ENCODE results near the gene PGM5.

PGM5 gene

DNA sequence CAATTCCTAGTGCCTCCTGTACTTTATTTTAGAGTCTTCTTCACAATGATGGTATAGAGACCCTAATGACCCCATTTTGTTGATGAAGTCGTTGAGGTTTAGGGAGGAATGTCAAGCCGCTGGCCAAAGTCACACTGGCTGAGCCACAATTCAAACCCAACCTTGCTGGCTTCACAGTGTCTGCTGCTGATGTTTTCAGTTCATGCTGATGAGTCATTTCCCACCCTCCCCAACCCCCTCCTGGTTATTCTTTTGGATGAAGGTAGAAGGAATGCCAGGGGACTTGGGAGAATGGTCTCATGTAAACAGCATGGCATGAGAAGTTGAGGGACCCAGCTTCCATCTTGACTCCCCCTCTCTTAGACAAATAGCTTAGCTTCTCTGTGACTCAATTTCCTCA, 115.7 kb downstream of the PGM5 start:
- H3K4me3 ChIP-seq (ENCODE audit: low read length) = no peak overlapping the region
- no peaks in the 10 kb centered on the region for H3K27me3 ChIP-seq (replicated peaks; ENCODE audit: insufficient read depth, low read length)
- no peak overlapping the region for H3K27ac ChIP-seq (ENCODE audit: low read length)
- no peaks in the 10 kb centered on the region for H3K36me3 ChIP-seq (replicated peaks; ENCODE audit: insufficient read depth, low read length)
- H3K4me1 ChIP-seq (ENCODE audit: low read length) = no peaks in the 10 kb centered on the region
- TF ChIP-seq EZH2 (optimal IDR thresholded peaks at IDR 0.05; ENCODE audit: low read depth, low read length) (no peak), EZH2phosphoT487 (IDR thresholded peaks at IDR 0.05; ENCODE audit: low read length) (no peak)
- TF ChIP-seq, protein P1, sequence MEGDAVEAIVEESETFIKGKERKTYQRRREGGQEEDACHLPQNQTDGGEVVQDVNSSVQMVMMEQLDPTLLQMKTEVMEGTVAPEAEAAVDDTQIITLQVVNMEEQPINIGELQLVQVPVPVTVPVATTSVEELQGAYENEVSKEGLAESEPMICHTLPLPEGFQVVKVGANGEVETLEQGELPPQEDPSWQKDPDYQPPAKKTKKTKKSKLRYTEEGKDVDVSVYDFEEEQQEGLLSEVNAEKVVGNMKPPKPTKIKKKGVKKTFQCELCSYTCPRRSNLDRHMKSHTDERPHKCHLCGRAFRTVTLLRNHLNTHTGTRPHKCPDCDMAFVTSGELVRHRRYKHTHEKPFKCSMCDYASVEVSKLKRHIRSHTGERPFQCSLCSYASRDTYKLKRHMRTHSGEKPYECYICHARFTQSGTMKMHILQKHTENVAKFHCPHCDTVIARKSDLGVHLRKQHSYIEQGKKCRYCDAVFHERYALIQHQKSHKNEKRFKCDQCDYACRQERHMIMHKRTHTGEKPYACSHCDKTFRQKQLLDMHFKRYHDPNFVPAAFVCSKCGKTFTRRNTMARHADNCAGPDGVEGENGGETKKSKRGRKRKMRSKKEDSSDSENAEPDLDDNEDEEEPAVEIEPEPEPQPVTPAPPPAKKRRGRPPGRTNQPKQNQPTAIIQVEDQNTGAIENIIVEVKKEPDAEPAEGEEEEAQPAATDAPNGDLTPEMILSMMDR (IDR thresholded peaks at IDR 0.05; ENCODE audit: low read length) = no peak
- no peak overlapping the region for H2AFZ ChIP-seq (ENCODE audit: low read length)
- H3K9ac ChIP-seq (ENCODE audit: low read length) = no peak overlapping the region
- no peaks in the 10 kb centered on the region for H3K79me2 ChIP-seq (ENCODE audit: low read length)
- no peak overlapping the region for H3K4me2 ChIP-seq (ENCODE audit: low read depth, low read length)
- H3F3A ChIP-seq (ENCODE audit: insufficient read depth, low read length) = no peaks in the 10 kb centered on the region
- no peaks in the 10 kb centered on the region for H3K9me2 ChIP-seq (replicated peaks; ENCODE audit: insufficient read depth, low read length)
- no peaks in the 10 kb centered on the region for H4K20me1 ChIP-seq (ENCODE audit: insufficient read depth, low read length)
- DNase-seq = no peak
- H3K9me3 ChIP-seq (replicated peaks; ENCODE audit: insufficient read depth, low read length) = no peaks in the 10 kb centered on the region

DNA sequence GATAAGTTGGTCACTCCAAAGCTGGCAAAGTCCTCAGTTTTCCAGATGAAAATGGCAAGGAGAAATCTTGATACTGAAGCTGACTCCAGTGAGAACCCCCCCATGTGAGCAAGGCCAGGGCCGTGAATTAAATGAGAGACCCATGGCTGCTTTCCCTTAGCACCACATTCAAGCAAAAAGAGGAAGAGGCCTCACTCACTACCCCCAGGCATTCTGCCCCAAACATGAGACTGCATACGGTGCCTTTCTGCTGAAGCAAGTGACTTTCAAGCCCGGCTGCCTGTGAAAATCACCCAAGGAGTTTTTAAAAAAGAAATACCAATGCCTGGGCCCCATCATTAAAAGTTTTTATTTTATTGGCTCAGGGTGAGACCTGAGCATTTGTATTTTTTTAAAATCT, 117.4 kb downstream of the PGM5 start:
- no peak overlapping the region for H3K27ac ChIP-seq (ENCODE audit: low read length)
- no peaks in the 10 kb centered on the region for H3K4me1 ChIP-seq (ENCODE audit: low read length)
- TF ChIP-seq, protein P1 (IDR thresholded peaks at IDR 0.05; ENCODE audit: low read length) = no peak
- no peak for TF ChIP-seq EZH2 (optimal IDR thresholded peaks at IDR 0.05; ENCODE audit: low read depth, low read length)
- no peak for TF ChIP-seq EZH2phosphoT487 (IDR thresholded peaks at IDR 0.05; ENCODE audit: low read length)
- H3K9ac ChIP-seq (ENCODE audit: low read length) = no peak overlapping the region
- H3K79me2 ChIP-seq (ENCODE audit: low read length) = no peaks in the 10 kb centered on the region
- no peaks in the 10 kb centered on the region for H3F3A ChIP-seq (ENCODE audit: insufficient read depth, low read length)
- no peaks in the 10 kb centered on the region for H4K20me1 ChIP-seq (ENCODE audit: insufficient read depth, low read length)
- no peak for DNase-seq
- no peaks in the 10 kb centered on the region for H3K9me3 ChIP-seq (replicated peaks; ENCODE audit: insufficient read depth, low read length)
- H3K4me3 ChIP-seq (ENCODE audit: low read length) = no peak overlapping the region
- no peaks in the 10 kb centered on the region for H3K36me3 ChIP-seq (replicated peaks; ENCODE audit: insufficient read depth, low read length)
- no peak overlapping the region for H2AFZ ChIP-seq (ENCODE audit: low read length)
- H3K27me3 ChIP-seq (replicated peaks; ENCODE audit: insufficient read depth, low read length) = no peaks in the 10 kb centered on the region
- H3K4me2 ChIP-seq (ENCODE audit: low read depth, low read length) = no peak overlapping the region
- no peaks in the 10 kb centered on the region for H3K9me2 ChIP-seq (replicated peaks; ENCODE audit: insufficient read depth, low read length)

DNA sequence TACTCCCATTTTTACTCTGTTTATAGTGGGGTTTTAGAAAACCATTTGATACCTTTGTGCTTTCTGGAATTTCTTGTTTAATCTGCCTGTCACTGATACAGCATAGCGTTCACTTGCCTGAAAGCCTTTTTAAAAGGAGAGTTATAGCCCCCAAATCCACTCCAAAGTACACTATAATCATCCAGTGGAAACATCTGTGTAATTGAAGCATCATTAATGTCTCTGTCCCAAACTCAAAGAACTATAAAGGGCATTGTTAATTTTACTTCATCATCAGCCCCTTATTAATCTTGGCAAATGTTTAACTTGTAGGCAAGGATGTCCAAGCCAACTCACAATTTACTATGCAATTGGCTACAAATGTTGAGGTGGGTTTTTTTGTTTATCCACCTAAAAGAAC, 120.0 kb downstream of the PGM5 start:
- Histone ChIP-seq H3K4me2 (ENCODE audit: low read depth, low read length) (no peak overlapping the region), H2AFZ (ENCODE audit: low read length) (no peak overlapping the region), H3K27ac (ENCODE audit: low read length) (no peak overlapping the region), H4K20me1 (ENCODE audit: insufficient read depth, low read length) (no peaks in the 10 kb centered on the region), H3K9ac (ENCODE audit: low read length) (no peak overlapping the region), H3K9me3 (replicated peaks; ENCODE audit: insufficient read depth, low read length) (no peaks in the 10 kb centered on the region), H3K79me2 (ENCODE audit: low read length) (no peaks in the 10 kb centered on the region), H3F3A (ENCODE audit: insufficient read depth, low read length) (no peaks in the 10 kb centered on the region), H3K27me3 (replicated peaks; ENCODE audit: insufficient read depth, low read length) (no peaks in the 10 kb centered on the region), H3K9me2 (replicated peaks; ENCODE audit: insufficient read depth, low read length) (no peaks in the 10 kb centered on the region), H3K4me3 (ENCODE audit: low read length) (no peak overlapping the region), H3K4me1 (ENCODE audit: low read length) (no peaks in the 10 kb centered on the region), H3K36me3 (replicated peaks; ENCODE audit: insufficient read depth, low read length) (no peaks in the 10 kb centered on the region)
- TF ChIP-seq, protein P1 (IDR thresholded peaks at IDR 0.05; ENCODE audit: low read length) = no peak
- TF ChIP-seq EZH2phosphoT487 (IDR thresholded peaks at IDR 0.05; ENCODE audit: low read length) (no peak), EZH2 (optimal IDR thresholded peaks at IDR 0.05; ENCODE audit: low read depth, low read length) (no peak)
- no peak for DNase-seq

All from MM.1S (cell line).